Immature natural killer cell (primary cell): ENCODE measurements around the gene WDR64. TPM values are rescaled to one million over a fixed set of nuclear protein-coding genes. Genes with fewer than 3 reads are reported as not detected.
"Not testable (repeated sequence)": the region's sequence is repeated elsewhere in the genome, so short reads cannot be mapped to it uniquely, and the experiment has no call there.

Source experiments
- DNase-seq, 3 donors: peaks; one replicate each; pipeline ENCODE4 v3.0.0; 2022; ENCODE audit warnings: mixed read lengths in 1 of 3
- H3K27ac Mint-ChIP-seq, 6 donors: one replicate each; pipeline ENCODE4 v1.8.0; 2020; ENCODE audit warnings: mixed read lengths in 6 of 6, mild to moderate bottlenecking in 5 of 6, inconsistent platforms in 4 of 6, moderate library complexity in 3 of 6
- H3K27me3 Mint-ChIP-seq, 3 donors: one replicate each; pipeline ENCODE4 v1.8.0; 2020 to 2021; ENCODE audit warnings: low read depth in 3 of 3, mild to moderate bottlenecking in 3 of 3, mixed read lengths in 3 of 3, moderate library complexity in 3 of 3, inconsistent platforms in 1 of 3
- H3K36me3 Mint-ChIP-seq, 3 donors: one replicate each; pipeline ENCODE4 v1.8.0; 2020; ENCODE audit warnings: mixed read lengths in 3 of 3, inconsistent platforms in 2 of 3, mild to moderate bottlenecking in 2 of 3
- H3K4me1 Mint-ChIP-seq, 2 donors: one replicate each; pipeline ENCODE4 v1.8.0; 2020; ENCODE audit warnings: inconsistent platforms in 2 of 2, mild to moderate bottlenecking in 2 of 2, mixed read lengths in 2 of 2, moderate library complexity in 1 of 2
- H3K4me3 Mint-ChIP-seq, 5 donors: one replicate each; pipeline ENCODE4 v1.8.0; 2020; ENCODE audit warnings: mild to moderate bottlenecking in 5 of 5, mixed read lengths in 5 of 5, inconsistent platforms in 3 of 5, moderate library complexity in 3 of 5
- H3K9me3 Mint-ChIP-seq, 6 donors: one replicate each; pipeline ENCODE4 v1.8.0; 2020; ENCODE audit warnings: mild to moderate bottlenecking in 6 of 6, mixed read lengths in 6 of 6, inconsistent platforms in 4 of 6, moderate library complexity in 3 of 6
- polyA plus RNA-seq, 3 donors: library from polyadenylated mRNA; unstranded; fragments of 300-500 nt; fragmentation: Illumina TruSeq; gene quantifications; one replicate each; pipeline ENCODE4 v1.2.3, GENCODE V29; 2021

WDR64 gene
- polyA plus RNA-seq, 3 donors from 2014 or later: not detected

- H3K27me3 Mint-ChIP-seq: peaks cover 2 to 16% (median 3%) of the 10 kb centered on the region in 3 donors
- H3K4me3 Mint-ChIP-seq, DNase-seq, H3K9me3 Mint-ChIP-seq, H3K27ac Mint-ChIP-seq, H3K4me1 Mint-ChIP-seq, H3K36me3 Mint-ChIP-seq: not testable (repeated sequence)
Observed at GRCh38 chr1:241804706-241805105, 152.6 kb downstream of the WDR64 start.

GRCh38 chr1:241808265-241808664 lies 156.2 kb downstream of the WDR64 start:
- H3K9me3 Mint-ChIP-seq: no peaks in the 10 kb centered on the region
- no peak for DNase-seq
- H3K27me3 Mint-ChIP-seq: peaks cover 2 to 11% (median 4%) of the 10 kb centered on the region in 3 donors
- H3K4me1 Mint-ChIP-seq: no peaks in the 10 kb centered on the region
- no peak overlapping the region for H3K27ac Mint-ChIP-seq
- no peak overlapping the region for H3K4me3 Mint-ChIP-seq
- H3K36me3 Mint-ChIP-seq: no peaks in the 10 kb centered on the region

- DNase-seq: no peak
- Mint-ChIP-seq H3K4me1 (no peaks in the 10 kb centered on the region), H3K27me3 (peaks cover 2 to 14% (median 5%) of the 10 kb centered on the region in 3 donors), H3K9me3 (no peaks in the 10 kb centered on the region), H3K27ac (no peak overlapping the region), H3K4me3 (no peak overlapping the region), H3K36me3 (no peaks in the 10 kb centered on the region)
Observed at GRCh38 chr1:241810769-241811405, 158.8 kb downstream of the WDR64 start.

- Mint-ChIP-seq H3K4me3 (no peak overlapping the region), H3K9me3 (peaks cover 0 to 3% (median 0%) of the 10 kb centered on the region in 6 donors), H3K4me1 (no peaks in the 10 kb centered on the region), H3K27ac (no peak overlapping the region), H3K27me3 (peaks cover 2 to 26% (median 6%) of the 10 kb centered on the region in 3 donors), H3K36me3 (no peaks in the 10 kb centered on the region)
- no peak for DNase-seq
Observed at GRCh38 chr1:241813768-241814320, 161.8 kb downstream of the WDR64 start.

- no peaks in the 10 kb centered on the region for H3K4me1 Mint-ChIP-seq
- peaks cover 0 to 3% (median 0%) of the 10 kb centered on the region in 6 donors for H3K9me3 Mint-ChIP-seq
- DNase-seq: no peak
- H3K4me3 Mint-ChIP-seq: no peak overlapping the region
- H3K27ac Mint-ChIP-seq: no peak overlapping the region
- peaks cover 0 to 26% (median 8%) of the 10 kb centered on the region in 3 donors for H3K27me3 Mint-ChIP-seq
- no peaks in the 10 kb centered on the region for H3K36me3 Mint-ChIP-seq
Observed at GRCh38 chr1:241816008-241816407, 163.9 kb downstream of the WDR64 start.

GRCh38 chr1:241817331-241817792 lies 165.3 kb downstream of the WDR64 start:
- H3K4me3 Mint-ChIP-seq: no peak overlapping the region
- H3K36me3 Mint-ChIP-seq: no peaks in the 10 kb centered on the region
- no peaks in the 10 kb centered on the region for H3K4me1 Mint-ChIP-seq
- H3K9me3 Mint-ChIP-seq: peaks cover 0 to 3% (median 0%) of the 10 kb centered on the region in 6 donors
- no peak for DNase-seq
- peaks cover 0 to 28% (median 8%) of the 10 kb centered on the region in 3 donors for H3K27me3 Mint-ChIP-seq
- no peak overlapping the region for H3K27ac Mint-ChIP-seq

- Mint-ChIP-seq H3K4me3 (no peak overlapping the region), H3K36me3 (no peaks in the 10 kb centered on the region), H3K4me1 (no peaks in the 10 kb centered on the region), H3K27ac (no peak overlapping the region), H3K9me3 (peaks cover 0 to 3% (median 0%) of the 10 kb centered on the region in 6 donors), H3K27me3 (peaks cover 0 to 23% (median 8%) of the 10 kb centered on the region in 3 donors)
- DNase-seq: no peak
Observed at GRCh38 chr1:241817956-241818612, 166.0 kb downstream of the WDR64 start.

- no peaks in the 10 kb centered on the region for H3K4me1 Mint-ChIP-seq
- H3K4me3 Mint-ChIP-seq: no peak overlapping the region
- peaks cover 0 to 3% (median 0%) of the 10 kb centered on the region in 6 donors for H3K9me3 Mint-ChIP-seq
- no peaks in the 10 kb centered on the region for H3K36me3 Mint-ChIP-seq
- peaks cover 2 to 22% (median 7%) of the 10 kb centered on the region in 3 donors for H3K27me3 Mint-ChIP-seq
- no peak for DNase-seq
- no peak overlapping the region for H3K27ac Mint-ChIP-seq
Observed at GRCh38 chr1:241819340-241819866, 167.3 kb downstream of the WDR64 start.

GRCh38 chr1:241821363-241821762 lies 169.3 kb downstream of the WDR64 start:
- Mint-ChIP-seq H3K4me3 (no peak overlapping the region), H3K36me3 (no peaks in the 10 kb centered on the region), H3K4me1 (no peaks in the 10 kb centered on the region), H3K27ac (no peak overlapping the region), H3K9me3 (peaks cover 0 to 3% (median 0%) of the 10 kb centered on the region in 6 donors), H3K27me3 (peaks cover 3 to 14% (median 5%) of the 10 kb centered on the region in 3 donors)
- DNase-seq: no peak

- Mint-ChIP-seq H3K27me3 (peaks cover 3 to 10% (median 7%) of the 10 kb centered on the region in 3 donors), H3K4me1 (no peaks in the 10 kb centered on the region), H3K36me3 (no peaks in the 10 kb centered on the region), H3K9me3 (peaks cover 0 to 3% (median 0%) of the 10 kb centered on the region in 6 donors), H3K27ac (no peak overlapping the region), H3K4me3 (no peak overlapping the region)
- DNase-seq: no peak
Observed at GRCh38 chr1:241822846-241823245, 170.8 kb downstream of the WDR64 start.

GRCh38 chr1:241823925-241824324 lies 171.8 kb downstream of the WDR64 start:
- peaks cover 3 to 8% (median 5%) of the 10 kb centered on the region in 3 donors for H3K27me3 Mint-ChIP-seq
- no peak overlapping the region for H3K27ac Mint-ChIP-seq

GRCh38 chr1:241825581-241825980 lies 173.5 kb downstream of the WDR64 start:
- Mint-ChIP-seq H3K27me3 (peaks cover 3 to 8% (median 7%) of the 10 kb centered on the region in 3 donors), H3K4me1 (no peaks in the 10 kb centered on the region), H3K27ac (no peak overlapping the region), H3K9me3 (no peaks in the 10 kb centered on the region), H3K4me3 (no peak overlapping the region), H3K36me3 (no peaks in the 10 kb centered on the region)
- no peak for DNase-seq

More at GRCh38 chr1:241823925-241824324, 171.8 kb downstream of the WDR64 start:
- Mint-ChIP-seq H3K4me3 (no peak overlapping the region), H3K9me3 (no peaks in the 10 kb centered on the region), H3K4me1 (no peaks in the 10 kb centered on the region), H3K36me3 (no peaks in the 10 kb centered on the region)
- DNase-seq: no peak

- H3K27me3 Mint-ChIP-seq, H3K4me3 Mint-ChIP-seq, H3K4me1 Mint-ChIP-seq, H3K27ac Mint-ChIP-seq, DNase-seq, H3K36me3 Mint-ChIP-seq, H3K9me3 Mint-ChIP-seq: not testable (repeated sequence)
Observed at GRCh38 chr1:241826613-241827012, 174.5 kb downstream of the WDR64 start.

GRCh38 chr1:241827264-241827663 lies 175.2 kb downstream of the WDR64 start:
- Mint-ChIP-seq H3K4me3 (no peak overlapping the region), H3K27ac (no peak overlapping the region), H3K9me3 (no peaks in the 10 kb centered on the region), H3K36me3 (no peaks in the 10 kb centered on the region), H3K4me1 (no peaks in the 10 kb centered on the region), H3K27me3 (peaks cover 4 to 10% (median 8%) of the 10 kb centered on the region in 3 donors)
- DNase-seq: no peak
